ENCODE data around the gene CDK17.

Gene CDK17

DNA sequence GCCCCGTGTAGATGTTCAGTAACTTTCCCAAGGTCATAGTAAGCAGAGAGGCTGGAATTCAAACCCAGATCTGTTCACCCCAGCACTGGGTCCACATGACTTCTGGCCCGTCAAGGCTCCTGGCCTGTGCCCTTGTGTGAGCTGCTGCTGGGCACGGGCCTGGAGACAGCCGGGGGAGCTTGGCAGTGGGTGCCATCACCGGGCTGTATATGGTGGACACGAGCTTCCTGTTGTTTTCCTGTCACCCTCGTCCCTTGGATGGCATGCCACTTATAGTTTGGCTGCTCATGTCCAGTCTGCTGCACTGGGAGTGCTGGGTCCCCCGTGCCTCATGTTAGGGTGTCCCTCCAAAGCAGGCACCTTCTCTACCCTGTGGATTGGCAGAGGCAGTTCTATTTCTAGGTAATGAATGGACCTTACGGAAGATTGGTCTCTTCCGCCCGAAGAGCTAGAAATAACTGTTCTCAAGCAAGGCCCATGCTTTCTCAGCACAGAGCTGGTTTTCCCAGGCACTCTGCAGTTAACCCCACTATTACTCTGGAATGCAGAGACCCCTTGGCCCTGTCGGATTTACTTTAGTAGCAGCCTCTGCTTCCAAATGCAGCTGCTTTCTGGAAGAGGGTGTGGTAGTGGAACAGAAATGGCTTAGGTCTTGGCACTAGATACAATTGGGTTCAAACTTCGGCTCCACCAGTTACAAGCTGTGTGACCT is 161.7 kb downstream of the CDK17 start:
- CTCF ChIA-PET, result interaction anchor here (1.2 to 2.9 kb wide), 8 partner anchors 13 to 278 kb away, joined by 3 to 13 read pairs (median 4); partner anchors contain the start of gene CDK17

DNA sequence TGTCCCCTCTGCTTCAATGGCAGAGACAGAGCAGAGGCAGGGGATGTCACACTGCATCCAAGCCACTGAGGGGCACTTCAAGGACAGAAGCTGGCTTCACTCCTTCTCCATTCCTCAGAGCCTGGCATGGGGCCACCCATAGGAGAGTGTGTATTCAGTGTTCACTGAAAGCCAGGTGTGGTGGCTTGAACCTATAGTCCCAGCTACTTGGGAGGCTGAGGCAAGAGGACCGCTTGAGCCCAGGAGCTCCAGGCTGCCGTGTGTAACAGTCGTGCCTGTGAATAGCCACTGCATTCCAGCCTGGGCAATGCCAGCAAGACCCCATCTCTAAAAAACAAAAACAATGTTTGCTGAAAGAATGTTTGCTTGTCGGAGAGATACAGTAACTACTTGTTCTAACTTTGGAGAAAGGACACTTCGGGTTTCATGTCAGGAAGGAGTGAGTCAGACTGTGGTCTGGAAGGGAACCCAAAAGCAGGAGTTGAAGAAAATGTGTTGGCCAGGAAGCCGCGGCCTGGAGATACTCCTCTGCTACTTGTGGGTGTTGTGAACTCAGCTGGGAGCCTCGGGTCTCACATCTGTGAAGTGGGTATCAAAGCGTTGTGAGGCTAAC is 162.7 kb downstream of the CDK17 start:
- H3K27ac ChIP-seq (ENCODE audit: insufficient read depth in 1 of 2, low read depth in 1 of 2, low read length in 2 of 2, poor library complexity in 1 of 2, severe bottlenecking in 2 of 2), result peak overlapping the region; percentile 60 to 74
- DNase-seq, result peak; percentile 84 to 97 (median 95)
- H3K27me3 ChIP-seq (replicated peaks in 2 of 5; ENCODE audit: control insufficient read depth in 4 of 5, insufficient read depth in 5 of 5, low read length in 4 of 5), result no peaks in the 10 kb centered on the region
- ChIA-PET CTCF (interaction anchor here (1.0 to 2.9 kb wide), 10 partner anchors 10 to 279 kb away, joined by 3 to 13 read pairs (median 4); no protein-coding TSS in a partner anchor), POLR2A (interaction anchor here (0.8 to 1.8 kb wide), 2 partner anchors 163 to 167 kb away, joined by 4 to 5 read pairs; partner anchors contain the start of gene CDK17)
- WGBS (ENCODE audit: insufficient coverage), result 15% methylated on average over 6 of the region's 9 CpGs
- H3K4me3 ChIP-seq (ENCODE audit: control insufficient read depth in 1 of 7, extremely low read depth in 1 of 7, insufficient read depth in 4 of 7, low read depth in 2 of 7, low read length in 6 of 7), result peak overlapping the region in 4 of 7 experiments; percentile 8 to 50 (median 36)
- H3K4me1 ChIP-seq (ENCODE audit: control extremely low read depth in 1 of 4, control insufficient read depth in 4 of 4, insufficient read depth in 4 of 4, low read length in 3 of 4), result peaks cover 2 to 77% (median 53%) of the 10 kb centered on the region in 4 experiments
- H3K9me3 ChIP-seq (ENCODE audit: control extremely low read depth in 1 of 5, control insufficient read depth in 4 of 5, insufficient read depth in 2 of 5, low read depth in 1 of 5, low read length in 4 of 5), result no peaks in the 10 kb centered on the region
- peaks cover 0 to 45% (median 22%) of the 10 kb centered on the region in 4 experiments for H3K36me3 ChIP-seq (ENCODE audit: control insufficient read depth in 4 of 4, insufficient read depth in 4 of 4, low read length in 3 of 4)

More for the DNA sequence above, 161.7 kb downstream of the CDK17 start:
- POLR2A ChIA-PET, result interaction anchor here (0.8 to 1.8 kb wide), 2 partner anchors 162 to 166 kb away, joined by 4 to 5 read pairs; partner anchors contain the start of gene CDK17
- Histone ChIP-seq H3K4me3 (ENCODE audit: control insufficient read depth in 1 of 7, extremely low read depth in 1 of 7, insufficient read depth in 4 of 7, low read depth in 2 of 7, low read length in 6 of 7) (no peak overlapping the region), H3K36me3 (ENCODE audit: control insufficient read depth in 4 of 4, insufficient read depth in 4 of 4, low read length in 3 of 4) (peaks cover 0 to 45% (median 22%) of the 10 kb centered on the region in 4 experiments), H3K9me3 (ENCODE audit: control extremely low read depth in 1 of 5, control insufficient read depth in 4 of 5, insufficient read depth in 2 of 5, low read depth in 1 of 5, low read length in 4 of 5) (no peaks in the 10 kb centered on the region), H3K4me1 (ENCODE audit: control extremely low read depth in 1 of 4, control insufficient read depth in 4 of 4, insufficient read depth in 4 of 4, low read length in 3 of 4) (peaks cover 2 to 79% (median 54%) of the 10 kb centered on the region in 4 experiments), H3K27me3 (replicated peaks in 2 of 5; ENCODE audit: control insufficient read depth in 4 of 5, insufficient read depth in 5 of 5, low read length in 4 of 5) (no peaks in the 10 kb centered on the region), H3K27ac (ENCODE audit: insufficient read depth in 1 of 2, low read depth in 1 of 2, low read length in 2 of 2, poor library complexity in 1 of 2, severe bottlenecking in 2 of 2) (no peak overlapping the region)
- WGBS (ENCODE audit: insufficient coverage), result 91% methylated on average over 12 of the region's 13 CpGs
- DNase-seq, result no peak

DNA sequence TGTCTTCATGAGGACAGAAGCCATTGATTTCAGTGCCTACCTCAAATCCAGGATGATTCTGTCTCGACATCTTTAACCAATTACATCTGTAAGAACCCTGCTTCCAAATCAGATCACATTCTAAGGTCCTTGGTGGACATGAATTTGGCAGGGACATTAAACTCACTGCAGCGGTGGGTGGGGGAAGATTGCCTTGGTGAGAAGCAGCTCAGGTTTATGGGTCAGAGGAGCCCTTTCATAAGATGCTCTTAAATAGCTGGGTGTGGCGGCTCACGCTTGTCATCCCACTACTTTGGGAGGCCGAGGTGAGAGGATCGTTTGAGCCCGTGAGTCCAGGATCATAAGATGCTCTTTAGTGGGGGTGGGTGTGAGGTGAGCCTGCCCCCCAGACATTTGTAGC is 163.2 kb downstream of the CDK17 start:
- 100% methylated on average over 4 of the region's 7 CpGs for WGBS (ENCODE audit: insufficient coverage)
- H3K27me3 ChIP-seq (replicated peaks in 2 of 5; ENCODE audit: control insufficient read depth in 4 of 5, insufficient read depth in 5 of 5, low read length in 4 of 5), result no peaks in the 10 kb centered on the region
- no peaks in the 10 kb centered on the region for H3K9me3 ChIP-seq (ENCODE audit: control extremely low read depth in 1 of 5, control insufficient read depth in 4 of 5, insufficient read depth in 2 of 5, low read depth in 1 of 5, low read length in 4 of 5)
- H3K4me3 ChIP-seq (ENCODE audit: control insufficient read depth in 1 of 7, extremely low read depth in 1 of 7, insufficient read depth in 4 of 7, low read depth in 2 of 7, low read length in 6 of 7), result peak overlapping the region in 3 of 7 experiments; percentile 33 to 50 (median 40)
- no peak for DNase-seq
- peaks cover 0 to 41% (median 20%) of the 10 kb centered on the region in 4 experiments for H3K36me3 ChIP-seq (ENCODE audit: control insufficient read depth in 4 of 4, insufficient read depth in 4 of 4, low read length in 3 of 4)
- peaks cover 2 to 71% (median 51%) of the 10 kb centered on the region in 4 experiments for H3K4me1 ChIP-seq (ENCODE audit: control extremely low read depth in 1 of 4, control insufficient read depth in 4 of 4, insufficient read depth in 4 of 4, low read length in 3 of 4)
- H3K27ac ChIP-seq (ENCODE audit: insufficient read depth in 1 of 2, low read depth in 1 of 2, low read length in 2 of 2, poor library complexity in 1 of 2, severe bottlenecking in 2 of 2), result peak overlapping the region; percentile 60 to 74
- POLR2A ChIA-PET, result interaction anchor here (1.8 kb wide), 1 partner anchor 164 kb away, joined by 5 read pairs; the partner anchor contains the start of gene CDK17
- CTCF ChIA-PET, result interaction anchor here (1.0 to 2.9 kb wide), 6 partner anchors 9 to 280 kb away, joined by 3 to 13 read pairs (median 5); no protein-coding TSS in a partner anchor

DNA sequence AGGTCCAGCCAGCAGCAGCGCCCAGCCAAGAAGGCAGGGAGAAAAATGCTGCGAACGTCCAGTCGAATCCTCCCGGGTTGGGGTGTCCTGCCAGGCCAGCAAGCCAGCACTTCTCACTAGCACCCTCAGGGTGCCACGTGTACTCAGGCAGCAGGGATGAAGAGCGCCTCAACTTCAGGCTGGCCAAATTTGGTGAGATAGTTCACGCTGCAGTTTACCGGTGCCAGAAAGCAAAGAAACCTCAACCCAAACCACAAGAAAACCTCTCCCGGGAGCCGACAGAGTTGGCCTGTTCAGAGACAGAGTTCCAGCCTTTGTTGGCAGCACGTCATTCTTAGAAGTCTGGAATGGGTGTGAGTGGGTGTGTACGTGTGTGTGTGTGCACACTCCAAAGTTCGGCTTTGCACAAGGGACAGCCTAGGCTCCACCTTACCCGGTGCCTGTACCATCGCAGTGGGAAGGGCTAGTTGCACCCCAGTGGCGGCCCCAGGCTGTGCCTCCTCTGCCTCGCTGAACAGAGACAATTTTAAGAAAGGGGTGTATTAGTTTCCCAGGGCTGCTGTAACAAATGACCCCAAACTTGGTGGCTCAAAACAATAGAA is 163.9 kb downstream of the CDK17 start:
- H3K27ac ChIP-seq (ENCODE audit: insufficient read depth in 1 of 2, low read depth in 1 of 2, low read length in 2 of 2, poor library complexity in 1 of 2, severe bottlenecking in 2 of 2), result no peak overlapping the region
- POLR2A ChIA-PET, result interaction anchor here (1.8 kb wide), 1 partner anchor 165 kb away, joined by 5 read pairs; the partner anchor contains the start of gene CDK17
- WGBS (ENCODE audit: insufficient coverage), result 83% methylated on average over 12 of the region's 18 CpGs
- peak in 2 of 3 donors; percentile 31 to 33 for DNase-seq
- CTCF ChIA-PET, result interaction anchor here (1.0 to 1.7 kb wide), 3 partner anchors 9 to 261 kb away, joined by 3 to 10 read pairs (median 3); no protein-coding TSS in a partner anchor
- no peaks in the 10 kb centered on the region for H3K9me3 ChIP-seq (ENCODE audit: control extremely low read depth in 1 of 5, control insufficient read depth in 4 of 5, insufficient read depth in 2 of 5, low read depth in 1 of 5, low read length in 4 of 5)
- no peaks in the 10 kb centered on the region for H3K27me3 ChIP-seq (replicated peaks in 2 of 5; ENCODE audit: control insufficient read depth in 4 of 5, insufficient read depth in 5 of 5, low read length in 4 of 5)
- peaks cover 0 to 33% (median 19%) of the 10 kb centered on the region in 4 experiments for H3K36me3 ChIP-seq (ENCODE audit: control insufficient read depth in 4 of 4, insufficient read depth in 4 of 4, low read length in 3 of 4)
- H3K4me1 ChIP-seq (ENCODE audit: control extremely low read depth in 1 of 4, control insufficient read depth in 4 of 4, insufficient read depth in 4 of 4, low read length in 3 of 4), result peaks cover 0 to 64% (median 47%) of the 10 kb centered on the region in 4 experiments
- H3K4me3 ChIP-seq (ENCODE audit: control insufficient read depth in 1 of 7, extremely low read depth in 1 of 7, insufficient read depth in 4 of 7, low read depth in 2 of 7, low read length in 6 of 7), result peak overlapping the region in 2 of 7 experiments; percentile 40 to 52

DNA sequence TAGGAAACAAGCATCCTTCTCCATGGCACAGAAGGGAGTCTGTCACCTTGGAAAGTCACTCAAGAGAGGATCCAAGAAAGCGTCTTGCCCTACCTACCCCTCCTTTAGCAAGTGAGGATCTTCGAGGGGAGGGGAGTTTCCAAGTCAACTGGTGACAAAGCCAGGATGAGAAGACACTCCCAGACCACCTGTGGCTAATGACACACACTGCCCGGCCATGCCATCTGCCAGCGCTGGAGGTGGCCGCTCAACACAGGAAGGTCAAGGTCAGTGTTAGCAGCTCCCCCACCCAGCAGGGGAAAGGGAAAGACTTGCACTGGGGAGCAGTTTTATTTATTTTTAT is 164.8 kb downstream of the CDK17 start:
- H3K4me1 ChIP-seq (ENCODE audit: control extremely low read depth in 1 of 4, control insufficient read depth in 4 of 4, insufficient read depth in 4 of 4, low read length in 3 of 4), result peaks cover 0 to 57% (median 44%) of the 10 kb centered on the region in 4 experiments
- H3K27me3 ChIP-seq (replicated peaks in 2 of 5; ENCODE audit: control insufficient read depth in 4 of 5, insufficient read depth in 5 of 5, low read length in 4 of 5), result no peaks in the 10 kb centered on the region
- WGBS (ENCODE audit: insufficient coverage), result 90% methylated on average over 2 of the region's 5 CpGs
- H3K27ac ChIP-seq (ENCODE audit: insufficient read depth in 1 of 2, low read depth in 1 of 2, low read length in 2 of 2, poor library complexity in 1 of 2, severe bottlenecking in 2 of 2), result no peak overlapping the region
- no peaks in the 10 kb centered on the region for H3K9me3 ChIP-seq (ENCODE audit: control extremely low read depth in 1 of 5, control insufficient read depth in 4 of 5, insufficient read depth in 2 of 5, low read depth in 1 of 5, low read length in 4 of 5)
- ChIA-PET POLR2A (no interaction called here), CTCF (interaction anchor here (0.8 kb wide), 1 partner anchor 15 kb away, joined by 3 read pairs; no protein-coding TSS in a partner anchor)
- H3K36me3 ChIP-seq (ENCODE audit: control insufficient read depth in 4 of 4, insufficient read depth in 4 of 4, low read length in 3 of 4), result peaks cover 0 to 31% (median 20%) of the 10 kb centered on the region in 4 experiments
- DNase-seq, result no peak
- H3K4me3 ChIP-seq (ENCODE audit: control insufficient read depth in 1 of 7, extremely low read depth in 1 of 7, insufficient read depth in 4 of 7, low read depth in 2 of 7, low read length in 6 of 7), result no peak overlapping the region

DNA sequence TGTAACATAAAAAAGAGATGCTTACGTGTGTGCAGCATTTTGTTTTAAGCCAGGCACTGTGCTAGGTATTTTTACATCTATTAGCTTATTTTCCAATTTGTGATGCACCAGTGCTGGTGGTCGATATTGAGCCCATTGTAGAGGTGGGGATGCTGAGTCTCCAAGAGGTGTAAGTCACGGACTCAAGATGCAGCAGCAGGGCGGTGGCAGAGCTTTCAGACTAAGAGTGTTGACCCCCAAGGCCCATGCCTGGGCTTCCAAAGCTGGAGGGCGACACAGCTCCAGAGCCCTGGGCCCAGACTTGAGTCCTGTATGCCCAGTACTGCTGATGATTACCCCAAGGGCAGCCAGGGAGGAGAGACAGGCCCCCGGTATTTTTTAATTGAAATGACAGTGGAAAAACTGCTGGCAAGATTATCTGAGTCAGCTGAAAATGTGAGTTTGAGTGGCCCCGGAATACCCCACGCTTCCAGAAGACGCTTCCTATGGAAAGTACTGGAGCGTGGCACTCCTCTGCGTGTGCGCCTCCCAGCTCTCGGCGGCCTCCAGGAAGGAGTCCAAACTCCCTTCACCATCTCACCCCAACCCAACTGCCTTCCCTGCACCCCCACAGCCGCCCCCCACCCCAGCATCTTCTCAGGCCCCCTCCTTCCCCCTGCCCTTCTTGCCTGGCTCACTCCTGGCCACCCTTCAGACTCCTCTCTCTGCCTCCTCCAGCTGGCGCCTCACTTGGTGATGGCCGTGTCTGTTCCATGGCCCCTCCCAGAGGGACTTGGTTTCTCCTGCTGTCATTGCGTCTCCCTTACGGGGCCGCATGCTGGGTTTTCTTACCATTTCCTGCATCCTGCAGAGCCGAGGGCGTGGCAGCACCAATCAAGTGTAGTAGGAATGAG is 165.4 kb downstream of the CDK17 start:
- H3K4me1 ChIP-seq (ENCODE audit: control extremely low read depth in 1 of 4, control insufficient read depth in 4 of 4, insufficient read depth in 4 of 4, low read length in 3 of 4), result peaks cover 0 to 51% (median 41%) of the 10 kb centered on the region in 4 experiments
- H3K27ac ChIP-seq (ENCODE audit: insufficient read depth in 1 of 2, low read depth in 1 of 2, low read length in 2 of 2, poor library complexity in 1 of 2, severe bottlenecking in 2 of 2), result no peak overlapping the region
- H3K4me3 ChIP-seq (ENCODE audit: control insufficient read depth in 1 of 7, extremely low read depth in 1 of 7, insufficient read depth in 4 of 7, low read depth in 2 of 7, low read length in 6 of 7), result no peak overlapping the region
- 96% methylated on average over 12 of the region's 22 CpGs for WGBS (ENCODE audit: insufficient coverage)
- no peak for DNase-seq
- CTCF ChIA-PET, result interaction anchor here (0.8 to 1.7 kb wide), 5 partner anchors 13 to 282 kb away, joined by 3 to 7 read pairs (median 4); no protein-coding TSS in a partner anchor
- H3K27me3 ChIP-seq (replicated peaks in 2 of 5; ENCODE audit: control insufficient read depth in 4 of 5, insufficient read depth in 5 of 5, low read length in 4 of 5), result no peaks in the 10 kb centered on the region
- POLR2A ChIA-PET, result interaction anchor here (0.7 to 1.2 kb wide), 2 partner anchors 9 to 14 kb away, joined by 3 to 4 read pairs; no protein-coding TSS in a partner anchor
- no peaks in the 10 kb centered on the region for H3K9me3 ChIP-seq (ENCODE audit: control extremely low read depth in 1 of 5, control insufficient read depth in 4 of 5, insufficient read depth in 2 of 5, low read depth in 1 of 5, low read length in 4 of 5)
- peaks cover 4 to 37% (median 22%) of the 10 kb centered on the region in 4 experiments for H3K36me3 ChIP-seq (ENCODE audit: control insufficient read depth in 4 of 4, insufficient read depth in 4 of 4, low read length in 3 of 4)

All from common myeloid progenitor, CD34-positive (primary cell).